ENCODE data around the gene NLRP8. TPM values are rescaled to one million over a fixed set of nuclear protein-coding genes. Genes with fewer than 3 reads are reported as not detected.

Gene NLRP8
- total RNA-seq, result not detected

DNA sequence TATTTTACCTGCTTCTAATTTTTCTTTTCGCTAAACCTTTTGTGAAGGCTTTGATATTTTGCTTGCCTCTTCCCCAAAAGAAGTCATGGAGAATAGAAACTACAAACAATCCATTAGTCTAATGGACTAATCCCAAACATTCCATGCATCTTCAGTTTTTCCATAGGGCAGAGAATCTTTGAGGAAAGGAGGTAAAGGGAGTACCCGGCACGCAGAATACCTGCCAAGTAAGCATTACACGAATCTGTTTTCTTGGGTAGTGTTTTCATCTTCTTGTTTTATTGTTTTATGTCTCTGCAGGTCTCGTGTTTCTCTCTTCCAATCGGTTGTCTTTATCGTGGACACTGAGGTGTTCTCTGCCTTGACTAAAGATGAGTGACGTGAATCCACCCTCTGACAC lies at the start of gene NLRP8:
NLRP8 (plus strand) TSS at position 301 of the 400 bp plus-strand sequence.
- Histone ChIP-seq H3K4me3 (ENCODE audit: low read length in 3 of 3) (no peak within 1 kb of the TSS), H3K27ac (ENCODE audit: low read depth, low read length) (no peak within 1 kb of the TSS), H3K27me3 (ENCODE audit: control insufficient read depth in 3 of 3, insufficient read depth in 3 of 3, low read length in 3 of 3) (no peaks in the 10 kb centered on the region), H3K9me3 (ENCODE audit: control insufficient read depth in 3 of 3, low read length in 3 of 3) (no peaks in the 10 kb centered on the region), H3K4me1 (ENCODE audit: control insufficient read depth in 3 of 3, insufficient read depth in 3 of 3, low read length in 3 of 3) (no peaks in the 10 kb centered on the region), H3K36me3 (ENCODE audit: control insufficient read depth in 3 of 3, insufficient read depth in 3 of 3, low read length in 3 of 3) (no peaks in the 10 kb centered on the region), H3K9ac (ENCODE audit: low read depth in 1 of 3, low read length in 3 of 3) (no peak within 1 kb of the TSS)

DNA sequence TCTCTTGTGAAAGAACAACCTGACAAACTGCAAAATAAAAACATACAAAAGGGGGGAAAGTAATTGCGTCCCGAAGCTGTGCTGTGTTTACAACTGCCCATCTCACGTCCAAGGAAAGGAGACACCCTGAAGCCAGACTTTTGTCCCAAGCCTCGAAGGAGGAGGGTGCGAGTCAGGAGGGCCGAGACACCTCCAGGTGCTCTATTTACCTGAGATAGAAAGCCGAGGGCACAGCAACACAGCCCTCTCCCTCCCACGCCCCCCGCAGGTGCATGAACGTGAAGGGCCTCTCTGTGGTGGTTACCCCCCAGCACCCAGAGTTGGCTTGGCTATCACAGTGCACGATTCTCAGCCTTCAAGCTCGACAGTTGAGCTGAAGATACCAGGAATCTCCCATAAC lies 48.7 kb upstream of the NLRP8 start:
- peaks cover 3 to 6% (median 5%) of the 10 kb centered on the region in 3 donors for H3K9me3 ChIP-seq (ENCODE audit: control insufficient read depth in 3 of 3, low read length in 3 of 3)

DNA sequence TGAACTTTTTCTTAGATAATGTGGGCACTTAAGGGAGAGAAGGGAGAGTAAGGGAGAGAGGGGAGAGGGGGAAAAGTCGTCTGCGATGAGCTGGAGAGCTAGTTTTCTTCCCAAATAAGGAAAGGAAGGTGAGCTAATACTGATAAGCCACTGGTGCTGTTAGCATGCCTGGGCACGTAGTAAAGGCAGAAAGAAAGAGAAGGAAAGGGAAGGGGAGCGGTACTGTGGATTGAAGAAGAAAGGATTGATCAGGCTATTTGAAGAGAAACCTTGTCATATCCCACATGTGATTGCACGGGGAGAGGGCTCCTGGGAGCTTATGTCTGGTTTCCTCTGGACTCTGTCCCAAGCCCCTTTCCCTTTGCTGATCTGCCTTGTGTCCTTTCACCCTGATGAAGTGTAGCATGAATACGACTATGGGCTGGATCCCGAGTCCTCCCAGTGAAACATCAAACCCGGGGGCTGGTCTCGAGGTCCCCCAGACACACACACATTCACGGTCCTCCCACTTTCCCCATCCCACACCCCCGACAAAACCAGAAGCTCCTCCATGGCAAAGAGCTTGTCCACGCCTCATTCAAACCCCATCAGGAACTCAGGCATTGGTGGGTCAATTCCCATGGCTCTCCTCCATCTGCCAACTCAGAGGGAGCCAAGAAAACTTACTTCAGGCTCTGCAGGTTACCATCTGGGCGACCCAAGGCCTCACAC lies 46.1 kb upstream of the NLRP8 start:
- Histone ChIP-seq H3K4me1 (ENCODE audit: control insufficient read depth in 3 of 3, insufficient read depth in 3 of 3, low read length in 3 of 3) (no peaks in the 10 kb centered on the region), H3K9ac (ENCODE audit: low read depth in 1 of 3, low read length in 3 of 3) (no peak overlapping the region), H3K9me3 (ENCODE audit: control insufficient read depth in 3 of 3, low read length in 3 of 3) (peaks cover 2 to 5% (median 3%) of the 10 kb centered on the region in 3 donors), H3K36me3 (ENCODE audit: control insufficient read depth in 3 of 3, insufficient read depth in 3 of 3, low read length in 3 of 3) (no peaks in the 10 kb centered on the region), H3K27ac (ENCODE audit: low read depth, low read length) (no peak overlapping the region), H3K4me3 (ENCODE audit: low read length in 3 of 3) (no peak overlapping the region), H3K27me3 (ENCODE audit: control insufficient read depth in 3 of 3, insufficient read depth in 3 of 3, low read length in 3 of 3) (no peaks in the 10 kb centered on the region)

More for the DNA sequence above, 48.7 kb upstream of the NLRP8 start:
- Histone ChIP-seq H3K4me1 (ENCODE audit: control insufficient read depth in 3 of 3, insufficient read depth in 3 of 3, low read length in 3 of 3) (no peaks in the 10 kb centered on the region), H3K4me3 (ENCODE audit: low read length in 3 of 3) (no peak overlapping the region), H3K36me3 (ENCODE audit: control insufficient read depth in 3 of 3, insufficient read depth in 3 of 3, low read length in 3 of 3) (no peaks in the 10 kb centered on the region), H3K9ac (ENCODE audit: low read depth in 1 of 3, low read length in 3 of 3) (no peak overlapping the region), H3K27me3 (ENCODE audit: control insufficient read depth in 3 of 3, insufficient read depth in 3 of 3, low read length in 3 of 3) (no peaks in the 10 kb centered on the region), H3K27ac (ENCODE audit: low read depth, low read length) (no peak overlapping the region)

DNA sequence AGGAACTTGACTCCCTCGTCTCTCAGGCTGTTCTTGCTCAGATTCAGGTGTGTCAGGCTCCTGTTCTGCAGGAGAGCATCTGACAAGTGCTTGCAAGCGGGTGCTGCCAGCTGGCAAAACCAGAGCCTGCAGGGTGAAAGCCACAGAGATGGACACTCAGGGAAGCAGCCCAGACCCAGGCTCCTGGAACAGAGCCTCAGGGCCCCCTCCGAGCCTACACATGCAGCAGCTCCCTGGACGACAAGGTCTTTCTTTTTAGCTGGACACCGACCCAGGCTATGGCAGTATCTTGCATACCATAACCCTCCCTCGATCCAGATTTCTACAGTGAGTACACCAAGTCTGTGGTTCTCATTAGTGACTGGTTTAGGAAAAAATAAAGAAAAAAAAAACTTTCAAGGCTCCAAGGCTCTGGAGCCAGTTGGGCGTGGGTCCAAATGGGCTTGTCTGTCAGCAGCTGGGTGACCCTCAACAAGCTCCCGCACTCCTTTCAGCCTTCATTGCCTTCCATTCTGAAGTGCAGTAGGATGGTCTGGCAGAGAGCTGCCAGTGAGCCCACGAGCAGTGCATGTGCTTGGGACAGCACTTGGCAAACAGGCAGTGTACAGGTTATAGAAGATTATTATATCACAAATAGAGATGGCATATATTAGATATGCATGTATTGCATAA lies 45.4 kb upstream of the NLRP8 start:
- peaks cover 2 to 5% (median 3%) of the 10 kb centered on the region in 3 donors for H3K9me3 ChIP-seq (ENCODE audit: control insufficient read depth in 3 of 3, low read length in 3 of 3)
- H3K4me1 ChIP-seq (ENCODE audit: control insufficient read depth in 3 of 3, insufficient read depth in 3 of 3, low read length in 3 of 3), result no peaks in the 10 kb centered on the region
- no peak overlapping the region for H3K4me3 ChIP-seq (ENCODE audit: low read length in 3 of 3)

DNA sequence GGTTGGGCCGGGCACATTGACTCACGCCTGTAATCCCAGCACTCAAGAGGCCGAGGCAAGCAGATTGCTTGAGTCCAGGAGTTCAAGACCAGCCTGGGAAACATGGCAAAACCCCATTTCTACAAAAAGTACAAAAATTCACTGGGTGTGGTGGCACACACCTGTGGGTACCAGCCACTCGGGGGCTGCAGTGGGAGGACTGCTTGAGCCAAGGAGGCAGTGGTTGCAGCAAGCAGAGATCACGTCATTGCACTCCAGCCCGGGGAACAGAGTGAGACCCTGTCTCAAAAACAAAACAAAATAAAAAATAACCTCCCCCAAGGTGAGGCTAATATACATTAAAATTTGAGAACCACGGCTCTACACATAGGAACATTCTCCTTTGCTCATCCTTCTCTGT lies 40.3 kb upstream of the NLRP8 start:
- Histone ChIP-seq H3K27ac (ENCODE audit: low read depth, low read length) (no peak overlapping the region), H3K9me3 (ENCODE audit: control insufficient read depth in 3 of 3, low read length in 3 of 3) (peaks cover 3 to 8% (median 4%) of the 10 kb centered on the region in 3 donors)

More for the DNA sequence above, 45.4 kb upstream of the NLRP8 start:
- no peak overlapping the region for H3K9ac ChIP-seq (ENCODE audit: low read depth in 1 of 3, low read length in 3 of 3)
- H3K27me3 ChIP-seq (ENCODE audit: control insufficient read depth in 3 of 3, insufficient read depth in 3 of 3, low read length in 3 of 3), result no peaks in the 10 kb centered on the region
- H3K36me3 ChIP-seq (ENCODE audit: control insufficient read depth in 3 of 3, insufficient read depth in 3 of 3, low read length in 3 of 3), result no peaks in the 10 kb centered on the region
- H3K27ac ChIP-seq (ENCODE audit: low read depth, low read length), result no peak overlapping the region

DNA sequence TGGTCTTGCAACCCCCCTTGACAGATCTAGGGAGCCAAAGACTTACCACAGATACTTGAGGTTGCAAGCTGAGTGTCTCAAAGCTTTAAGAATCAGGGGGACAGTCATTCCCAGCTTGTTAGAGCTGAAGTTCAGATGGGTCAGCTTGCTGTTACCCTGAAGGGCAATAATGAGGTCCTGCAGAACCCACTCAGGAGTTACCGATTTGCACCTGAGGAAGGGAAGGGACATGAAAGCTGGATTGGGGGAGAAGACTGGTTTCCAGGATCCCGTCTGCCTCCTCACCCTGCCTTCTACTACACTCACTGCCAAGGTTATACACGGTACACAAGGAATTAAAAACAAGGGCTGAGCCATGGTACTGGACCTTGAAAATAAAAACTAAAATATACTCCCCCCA lies 39.9 kb upstream of the NLRP8 start:
- Histone ChIP-seq H3K27ac (ENCODE audit: low read depth, low read length) (no peak overlapping the region), H3K9ac (ENCODE audit: low read depth in 1 of 3, low read length in 3 of 3) (no peak overlapping the region), H3K27me3 (ENCODE audit: control insufficient read depth in 3 of 3, insufficient read depth in 3 of 3, low read length in 3 of 3) (no peaks in the 10 kb centered on the region), H3K9me3 (ENCODE audit: control insufficient read depth in 3 of 3, low read length in 3 of 3) (peaks cover 2 to 8% (median 3%) of the 10 kb centered on the region in 3 donors), H3K4me1 (ENCODE audit: control insufficient read depth in 3 of 3, insufficient read depth in 3 of 3, low read length in 3 of 3) (no peaks in the 10 kb centered on the region), H3K36me3 (ENCODE audit: control insufficient read depth in 3 of 3, insufficient read depth in 3 of 3, low read length in 3 of 3) (no peaks in the 10 kb centered on the region), H3K4me3 (ENCODE audit: low read length in 3 of 3) (no peak overlapping the region)

More for the DNA sequence above, 40.3 kb upstream of the NLRP8 start:
- no peak overlapping the region for H3K9ac ChIP-seq (ENCODE audit: low read depth in 1 of 3, low read length in 3 of 3)
- H3K4me1 ChIP-seq (ENCODE audit: control insufficient read depth in 3 of 3, insufficient read depth in 3 of 3, low read length in 3 of 3), result no peaks in the 10 kb centered on the region
- H3K27me3 ChIP-seq (ENCODE audit: control insufficient read depth in 3 of 3, insufficient read depth in 3 of 3, low read length in 3 of 3), result no peaks in the 10 kb centered on the region
- H3K4me3 ChIP-seq (ENCODE audit: low read length in 3 of 3), result no peak overlapping the region
- no peaks in the 10 kb centered on the region for H3K36me3 ChIP-seq (ENCODE audit: control insufficient read depth in 3 of 3, insufficient read depth in 3 of 3, low read length in 3 of 3)

DNA sequence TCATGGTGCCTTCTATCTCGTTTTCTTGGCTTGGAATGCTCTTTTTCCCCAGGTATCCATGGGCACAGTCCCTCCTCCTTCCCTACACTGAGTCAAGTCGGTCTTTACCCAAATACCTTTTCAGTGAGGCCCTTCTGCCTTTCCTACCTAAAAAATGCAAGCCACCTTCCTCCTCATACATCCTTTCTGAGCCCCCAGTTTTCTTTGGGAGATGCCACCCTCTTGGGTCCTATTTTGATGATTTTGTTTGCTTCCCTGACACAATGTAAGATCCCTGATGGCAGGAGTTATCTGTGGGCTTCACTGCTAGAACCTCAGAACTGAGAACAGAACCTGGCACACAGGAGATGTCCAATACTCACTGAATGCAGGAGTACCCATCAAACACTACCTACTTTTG lies 37.8 kb upstream of the NLRP8 start:
- H3K9ac ChIP-seq (ENCODE audit: low read depth in 1 of 3, low read length in 3 of 3), result no peak overlapping the region
- H3K9me3 ChIP-seq (ENCODE audit: control insufficient read depth in 3 of 3, low read length in 3 of 3), result peaks cover 3 to 5% (median 4%) of the 10 kb centered on the region in 3 donors
- H3K4me1 ChIP-seq (ENCODE audit: control insufficient read depth in 3 of 3, insufficient read depth in 3 of 3, low read length in 3 of 3), result no peaks in the 10 kb centered on the region
- H3K36me3 ChIP-seq (ENCODE audit: control insufficient read depth in 3 of 3, insufficient read depth in 3 of 3, low read length in 3 of 3), result no peaks in the 10 kb centered on the region
- no peak overlapping the region for H3K4me3 ChIP-seq (ENCODE audit: low read length in 3 of 3)
- H3K27me3 ChIP-seq (ENCODE audit: control insufficient read depth in 3 of 3, insufficient read depth in 3 of 3, low read length in 3 of 3), result no peaks in the 10 kb centered on the region
- H3K27ac ChIP-seq (ENCODE audit: low read depth, low read length), result no peak overlapping the region

DNA sequence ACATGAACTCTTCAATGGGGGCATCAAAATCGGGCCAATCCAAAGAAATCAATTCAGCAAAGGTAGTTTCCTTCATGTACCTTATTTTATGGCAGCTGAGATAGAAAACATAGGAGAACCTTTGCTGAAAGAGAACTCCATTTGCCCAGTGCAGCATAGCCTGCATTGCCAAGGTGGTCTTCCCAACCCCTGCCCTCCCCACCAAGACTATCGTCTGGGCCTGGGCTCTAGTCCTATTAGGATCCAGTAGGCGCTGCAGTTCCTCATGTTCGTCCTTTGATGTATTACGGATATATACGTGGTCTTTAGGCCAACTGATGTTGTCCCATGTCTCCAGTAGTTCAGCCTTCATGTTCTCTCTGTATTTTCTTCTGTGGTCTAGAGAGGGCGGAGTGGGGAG lies 34.7 kb upstream of the NLRP8 start:
- H3K4me3 ChIP-seq (ENCODE audit: low read length in 3 of 3), result no peak overlapping the region
- no peak overlapping the region for H3K27ac ChIP-seq (ENCODE audit: low read depth, low read length)
- H3K4me1 ChIP-seq (ENCODE audit: control insufficient read depth in 3 of 3, insufficient read depth in 3 of 3, low read length in 3 of 3), result no peaks in the 10 kb centered on the region
- no peaks in the 10 kb centered on the region for H3K36me3 ChIP-seq (ENCODE audit: control insufficient read depth in 3 of 3, insufficient read depth in 3 of 3, low read length in 3 of 3)
- H3K27me3 ChIP-seq (ENCODE audit: control insufficient read depth in 3 of 3, insufficient read depth in 3 of 3, low read length in 3 of 3), result no peaks in the 10 kb centered on the region
- no peak overlapping the region for H3K9ac ChIP-seq (ENCODE audit: low read depth in 1 of 3, low read length in 3 of 3)
- H3K9me3 ChIP-seq (ENCODE audit: control insufficient read depth in 3 of 3, low read length in 3 of 3), result peaks cover 3 to 5% (median 4%) of the 10 kb centered on the region in 3 donors

DNA sequence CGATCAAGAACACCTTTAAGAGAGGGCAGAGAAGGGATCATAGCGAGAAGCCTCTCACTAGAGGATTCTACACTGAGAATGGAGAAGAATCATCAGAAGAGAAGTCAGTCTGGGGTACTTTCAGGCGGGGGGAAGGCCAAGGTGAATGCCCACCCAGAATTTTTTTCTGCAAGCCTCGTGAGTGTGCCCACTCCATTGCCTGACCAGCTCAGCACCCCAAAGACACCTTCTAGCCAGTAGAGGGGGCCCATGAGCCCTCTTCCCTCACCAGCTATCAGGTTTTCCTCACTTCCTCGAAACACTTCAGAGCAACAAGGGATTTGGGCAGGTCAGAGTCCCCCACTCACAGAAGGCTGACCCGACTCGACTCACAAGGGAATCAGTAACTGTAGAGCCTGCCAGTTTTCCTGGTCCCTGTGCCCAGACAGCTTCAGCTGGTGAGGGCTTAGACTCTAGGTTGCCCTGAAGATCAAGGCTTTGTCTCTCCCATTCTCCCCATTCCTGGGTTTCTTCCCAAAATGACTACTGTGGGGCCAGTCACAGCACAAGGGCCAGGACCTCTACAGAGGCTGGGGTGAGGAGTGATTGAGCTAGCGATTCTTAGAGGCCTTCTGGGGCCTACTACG lies 33.9 kb upstream of the NLRP8 start:
- no peaks in the 10 kb centered on the region for H3K4me1 ChIP-seq (ENCODE audit: control insufficient read depth in 3 of 3, insufficient read depth in 3 of 3, low read length in 3 of 3)
- H3K9ac ChIP-seq (ENCODE audit: low read depth in 1 of 3, low read length in 3 of 3), result no peak overlapping the region
- no peak overlapping the region for H3K27ac ChIP-seq (ENCODE audit: low read depth, low read length)
- H3K36me3 ChIP-seq (ENCODE audit: control insufficient read depth in 3 of 3, insufficient read depth in 3 of 3, low read length in 3 of 3), result no peaks in the 10 kb centered on the region
- H3K9me3 ChIP-seq (ENCODE audit: control insufficient read depth in 3 of 3, low read length in 3 of 3), result peaks cover 3 to 5% (median 4%) of the 10 kb centered on the region in 3 donors
- no peaks in the 10 kb centered on the region for H3K27me3 ChIP-seq (ENCODE audit: control insufficient read depth in 3 of 3, insufficient read depth in 3 of 3, low read length in 3 of 3)
- H3K4me3 ChIP-seq (ENCODE audit: low read length in 3 of 3), result no peak overlapping the region

DNA sequence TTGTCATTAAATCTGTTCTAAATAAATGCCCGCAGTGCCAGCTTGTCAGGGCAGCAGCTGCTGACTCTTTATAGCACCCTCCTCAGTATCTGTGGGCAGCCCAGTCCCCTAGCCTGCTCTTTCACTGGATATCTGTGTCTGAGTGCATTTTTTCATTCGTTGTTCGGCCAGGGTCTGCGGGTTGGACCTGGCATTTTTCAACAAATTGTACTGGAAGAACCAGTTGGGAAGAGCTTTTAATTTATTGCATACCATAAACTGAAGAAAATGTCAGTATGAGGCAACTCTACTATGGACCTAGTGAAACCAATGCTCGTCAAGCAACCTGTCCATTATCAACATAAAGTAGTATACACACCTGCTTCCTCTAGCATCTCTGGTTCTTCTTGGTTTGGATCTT lies 24.1 kb upstream of the NLRP8 start:
- no peaks in the 10 kb centered on the region for H3K4me1 ChIP-seq (ENCODE audit: control insufficient read depth in 3 of 3, insufficient read depth in 3 of 3, low read length in 3 of 3)
- no peak overlapping the region for H3K4me3 ChIP-seq (ENCODE audit: low read length in 3 of 3)
- H3K27ac ChIP-seq (ENCODE audit: low read depth, low read length), result no peak overlapping the region
- no peak overlapping the region for H3K9ac ChIP-seq (ENCODE audit: low read depth in 1 of 3, low read length in 3 of 3)
- no peaks in the 10 kb centered on the region for H3K36me3 ChIP-seq (ENCODE audit: control insufficient read depth in 3 of 3, insufficient read depth in 3 of 3, low read length in 3 of 3)
- H3K27me3 ChIP-seq (ENCODE audit: control insufficient read depth in 3 of 3, insufficient read depth in 3 of 3, low read length in 3 of 3), result no peaks in the 10 kb centered on the region
- H3K9me3 ChIP-seq (ENCODE audit: control insufficient read depth in 3 of 3, low read length in 3 of 3), result peaks cover 0 to 11% (median 10%) of the 10 kb centered on the region in 3 donors

All from skeletal muscle tissue (tissue), 4 donors.